ENCODE results near the gene RYK.

DNA sequence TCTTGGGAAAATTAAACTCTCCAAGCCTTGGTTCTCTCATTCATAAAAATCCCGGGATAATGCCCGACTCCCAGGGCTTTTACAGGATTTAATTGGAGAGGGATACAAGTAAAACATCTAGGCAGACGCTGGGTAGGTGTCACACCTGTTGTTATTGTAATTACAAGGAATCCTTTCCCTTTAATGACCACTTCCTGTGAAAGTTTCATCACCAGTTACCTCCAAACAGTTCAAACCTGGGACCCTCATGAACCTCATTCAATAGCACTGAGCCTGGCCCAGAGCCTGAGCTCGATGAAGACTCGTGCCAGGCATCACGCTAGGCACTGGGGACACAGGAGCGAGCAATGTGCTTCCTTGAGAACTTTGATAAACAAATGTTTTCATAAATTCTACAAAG lies 2.1 kb upstream of the RYK start:
- TF ChIP-seq, protein P1, sequence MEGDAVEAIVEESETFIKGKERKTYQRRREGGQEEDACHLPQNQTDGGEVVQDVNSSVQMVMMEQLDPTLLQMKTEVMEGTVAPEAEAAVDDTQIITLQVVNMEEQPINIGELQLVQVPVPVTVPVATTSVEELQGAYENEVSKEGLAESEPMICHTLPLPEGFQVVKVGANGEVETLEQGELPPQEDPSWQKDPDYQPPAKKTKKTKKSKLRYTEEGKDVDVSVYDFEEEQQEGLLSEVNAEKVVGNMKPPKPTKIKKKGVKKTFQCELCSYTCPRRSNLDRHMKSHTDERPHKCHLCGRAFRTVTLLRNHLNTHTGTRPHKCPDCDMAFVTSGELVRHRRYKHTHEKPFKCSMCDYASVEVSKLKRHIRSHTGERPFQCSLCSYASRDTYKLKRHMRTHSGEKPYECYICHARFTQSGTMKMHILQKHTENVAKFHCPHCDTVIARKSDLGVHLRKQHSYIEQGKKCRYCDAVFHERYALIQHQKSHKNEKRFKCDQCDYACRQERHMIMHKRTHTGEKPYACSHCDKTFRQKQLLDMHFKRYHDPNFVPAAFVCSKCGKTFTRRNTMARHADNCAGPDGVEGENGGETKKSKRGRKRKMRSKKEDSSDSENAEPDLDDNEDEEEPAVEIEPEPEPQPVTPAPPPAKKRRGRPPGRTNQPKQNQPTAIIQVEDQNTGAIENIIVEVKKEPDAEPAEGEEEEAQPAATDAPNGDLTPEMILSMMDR (conservative IDR thresholded peaks at IDR 0.05; ENCODE audit: low read length), result no peak
- TF ChIP-seq EZH2phosphoT487 (IDR thresholded peaks at IDR 0.05; ENCODE audit: borderline replicate concordance), result no peak

All from Loucy (cell line).